Ammon's horn (tissue), 1 donor: ENCODE measurements around the gene CD68.
"Not testable (repeated sequence)": the region's sequence is repeated elsewhere in the genome, so short reads cannot be mapped to it uniquely, and the experiment has no call there.

Source experiments
- DNase-seq: peaks from one replicate; pipeline ENCODE4 v3.0.0-alpha.2; 2016; ENCODE audit warnings: low spot score

Gene CD68

GRCh38 chr17:7613769-7614424, 34.5 kb downstream of the CD68 start:
- no peak for DNase-seq

- peak; percentile 100 for DNase-seq
Observed at GRCh38 chr17:7614425-7615264, 35.2 kb downstream of the CD68 start, which contains the start of gene FXR2. FXR2 (minus strand) TSS chr17:7614897; CDS start chr17:7614532, 365 bp downstream.

- no peak for DNase-seq
Observed at GRCh38 chr17:7615265-7615747, 35.9 kb downstream of the CD68 start.

- no peak for DNase-seq
Observed at GRCh38 chr17:7618608-7619007, 39.2 kb downstream of the CD68 start.

GRCh38 chr17:7620835-7621234, 41.4 kb downstream of the CD68 start:
- DNase-seq = no peak

- DNase-seq = no peak
Observed at GRCh38 chr17:7623661-7624060, 44.2 kb downstream of the CD68 start.

GRCh38 chr17:7625749-7626148, 46.3 kb downstream of the CD68 start:
- not testable (repeated sequence) for DNase-seq

- peak; percentile 59 for DNase-seq
Observed at GRCh38 chr17:7626307-7626706, 46.9 kb downstream of the CD68 start.

GRCh38 chr17:7626956-7627249, 47.5 kb downstream of the CD68 start:
- DNase-seq = no peak

GRCh38 chr17:7627250-7628121, 48.0 kb downstream of the CD68 start, which contains the start of gene SAT2:
SAT2 (minus strand) TSS chr17:7627821; CDS start chr17:7627635, 186 bp downstream.
- peak; percentile 97 for DNase-seq

- DNase-seq = no peak
Observed at GRCh38 chr17:7629939-7630571, 50.6 kb downstream of the CD68 start, which contains the start of gene SHBG. SHBG (plus strand) TSS chr17:7630135; CDS start chr17:7630173, 38 bp downstream.
